Right lung (tissue), 5 donors: ENCODE measurements around the gene ZCCHC7. TPM values are rescaled to one million over a fixed set of nuclear protein-coding genes. Genes with fewer than 3 reads are reported as not detected.
"Not testable (repeated sequence)": the region's sequence is repeated elsewhere in the genome, so short reads cannot be mapped to it uniquely, and the experiment has no call there.

Source experiments
- DNase-seq, 2 donors: peaks; one replicate each; pipeline ENCODE4 v3.0.0-alpha.2; 2013
- polyA plus RNA-seq, 5 donors: library from polyadenylated mRNA; unstranded; fragments of 120-200 nt; gene quantifications; one replicate each; pipeline versions ENCODE4 v1.2.1 to v1.2.3, GENCODE V29; 2013; ENCODE audit warnings: inconsistent platforms in 1 of 5, low replicate concordance in 1 of 5; ENCODE audit not compliant: insufficient read length in 5 of 5, insufficient read depth in 1 of 5

Gene ZCCHC7
- polyA plus RNA-seq, 5 donors = 18.2 to 24.5 (median 24.3) TPM

- no peak for DNase-seq
These were observed 252.5 kb downstream of the ZCCHC7 start for GRCh38 chr9:37372839-37373238.

DNA sequence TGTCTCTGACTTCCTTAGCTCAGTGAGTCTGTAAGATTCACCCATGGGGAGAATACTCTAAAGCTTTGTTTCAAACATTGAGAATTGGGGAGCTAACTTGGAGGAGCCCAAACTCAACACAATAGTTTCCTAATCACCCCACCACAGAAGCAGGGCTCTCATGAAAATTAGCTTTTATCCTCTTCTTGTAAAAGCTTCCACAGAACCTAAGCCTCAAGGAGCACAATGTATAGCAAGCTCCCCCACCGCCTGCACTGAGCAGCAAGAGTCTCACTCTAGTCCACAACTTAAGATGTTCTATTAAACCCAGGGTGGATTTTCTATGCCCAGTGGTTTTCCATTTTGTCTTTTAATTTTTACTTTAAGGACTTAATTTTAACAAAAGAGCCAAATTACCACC, 253.2 kb downstream of the ZCCHC7 start:
- no peak for DNase-seq

- DNase-seq = no peak
These were observed 254.5 kb downstream of the ZCCHC7 start for GRCh38 chr9:37374892-37375291.

GRCh38 chr9:37377688-37378612, 257.6 kb downstream of the ZCCHC7 start:
- DNase-seq = no peak

GRCh38 chr9:37378613-37379004, 258.2 kb downstream of the ZCCHC7 start:
- DNase-seq = no peak

DNA sequence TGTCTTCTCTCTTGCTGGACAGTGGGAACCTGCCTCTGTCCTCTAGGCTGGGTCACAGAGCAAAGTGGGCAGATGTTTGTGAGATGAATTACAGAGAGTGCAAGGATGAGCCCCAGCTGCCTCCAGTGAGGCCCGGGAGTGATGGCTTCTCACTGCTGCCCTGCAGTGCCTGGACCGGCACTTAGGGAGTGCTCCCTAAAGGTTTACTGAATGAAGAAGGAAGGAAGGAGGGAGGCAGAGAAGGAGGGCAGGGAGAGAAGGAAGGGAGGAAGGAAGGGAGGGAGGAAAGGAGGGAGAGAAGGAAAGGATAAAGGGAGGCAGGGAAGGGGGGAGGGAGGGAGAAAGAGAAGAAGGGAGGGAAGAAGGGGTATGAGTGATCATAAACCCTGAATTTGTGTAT, 259.5 kb downstream of the ZCCHC7 start:
- no peak for DNase-seq

GRCh38 chr9:37380570-37380969, 260.2 kb downstream of the ZCCHC7 start:
- DNase-seq = no peak

DNA sequence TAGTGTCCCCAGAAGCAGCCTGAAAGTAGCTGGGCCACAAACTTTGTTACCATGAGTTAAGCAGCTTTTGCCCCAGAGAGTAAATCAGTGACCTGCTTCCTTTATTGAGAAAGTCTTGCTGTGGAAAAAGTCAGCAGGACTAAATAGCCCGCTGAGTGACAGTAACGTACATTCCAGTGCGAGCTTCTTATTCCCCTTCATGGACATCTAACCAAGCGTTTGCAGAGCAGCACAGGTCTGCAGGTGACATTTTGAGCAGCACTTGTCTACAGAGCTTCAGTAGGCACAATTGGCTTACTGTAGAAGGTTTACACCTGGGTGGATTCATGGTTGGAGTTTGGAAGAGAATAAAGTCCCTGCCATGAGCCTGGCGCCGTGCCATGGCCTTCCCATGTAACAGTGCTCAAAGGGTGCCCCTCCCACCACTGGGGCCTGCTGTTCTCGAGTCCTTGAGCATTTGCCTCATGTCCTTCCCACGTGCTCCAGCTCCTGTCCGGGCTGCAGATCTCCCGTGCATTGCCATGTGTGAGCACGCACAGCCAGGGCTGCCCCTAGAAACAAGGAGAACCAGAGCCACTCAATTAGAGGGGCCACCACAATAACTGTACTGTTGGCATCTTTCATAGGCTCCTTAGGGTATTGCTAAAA, 260.8 kb downstream of the ZCCHC7 start:
- no peak for DNase-seq

GRCh38 chr9:37382161-37382981, 262.0 kb downstream of the ZCCHC7 start:
- no peak for DNase-seq

DNA sequence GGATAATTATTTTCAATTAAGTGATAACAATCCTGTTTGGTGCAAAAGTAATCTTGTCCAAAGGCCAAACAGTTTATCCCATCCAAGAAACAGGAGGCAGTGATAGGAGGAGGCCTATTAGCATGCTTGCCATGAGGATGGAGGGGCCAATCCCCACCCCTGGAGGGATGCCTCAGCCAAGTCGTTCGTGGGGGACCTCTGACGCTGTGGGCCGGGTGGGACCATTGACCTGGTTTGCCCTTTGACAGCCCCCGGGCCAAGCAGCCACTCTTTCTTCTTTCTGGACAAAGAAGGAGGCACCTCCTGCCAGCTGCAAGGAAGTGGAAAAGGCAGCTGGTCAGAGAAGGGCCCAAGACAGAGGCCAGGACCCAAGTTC, 262.6 kb downstream of the ZCCHC7 start:
- no peak for DNase-seq

DNA sequence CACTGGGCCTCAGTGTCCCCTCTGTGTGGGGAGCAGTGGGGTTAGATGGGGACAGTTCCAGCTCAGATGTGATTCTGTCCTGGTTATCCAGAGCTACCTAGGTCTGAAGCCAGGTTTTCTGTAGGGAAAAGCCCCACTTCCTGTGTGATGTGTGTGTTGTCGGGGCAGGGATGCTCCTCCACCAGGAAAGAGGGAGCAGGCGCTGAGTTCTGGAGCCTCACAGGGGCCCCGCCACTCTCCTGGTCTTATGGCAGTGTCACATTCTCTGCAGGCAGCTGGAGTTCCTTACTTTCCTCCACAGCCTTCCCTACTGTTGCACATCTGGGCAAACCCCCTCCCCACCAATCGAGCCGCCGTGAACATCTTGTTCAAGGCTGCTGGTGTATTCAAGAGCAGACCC, 263.0 kb downstream of the ZCCHC7 start:
- no peak for DNase-seq

- DNase-seq = no peak
These were observed 263.7 kb downstream of the ZCCHC7 start for GRCh38 chr9:37383876-37384746.

GRCh38 chr9:37385286-37385685, 264.9 kb downstream of the ZCCHC7 start:
- DNase-seq = no peak

DNA sequence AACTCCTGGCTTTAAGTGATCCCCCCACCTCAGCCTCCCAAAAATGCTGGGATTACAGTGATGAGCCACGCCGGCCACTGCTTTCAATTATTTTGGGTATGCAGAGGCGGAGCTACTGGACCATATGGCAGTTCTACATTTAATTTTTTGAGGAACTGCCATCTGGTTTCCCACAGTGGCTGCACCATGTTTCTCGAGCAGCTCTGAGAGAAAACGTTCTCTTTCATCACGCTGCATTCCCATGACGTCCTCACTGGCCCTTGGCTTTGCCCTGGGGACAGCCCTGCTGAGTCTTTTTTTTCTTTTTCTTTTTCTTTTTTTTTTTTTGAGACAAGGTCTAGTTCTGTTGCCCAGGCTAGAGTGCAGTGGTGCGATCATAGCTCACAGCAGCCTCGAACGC, 266.6 kb downstream of the ZCCHC7 start:
- no peak for DNase-seq

DNA sequence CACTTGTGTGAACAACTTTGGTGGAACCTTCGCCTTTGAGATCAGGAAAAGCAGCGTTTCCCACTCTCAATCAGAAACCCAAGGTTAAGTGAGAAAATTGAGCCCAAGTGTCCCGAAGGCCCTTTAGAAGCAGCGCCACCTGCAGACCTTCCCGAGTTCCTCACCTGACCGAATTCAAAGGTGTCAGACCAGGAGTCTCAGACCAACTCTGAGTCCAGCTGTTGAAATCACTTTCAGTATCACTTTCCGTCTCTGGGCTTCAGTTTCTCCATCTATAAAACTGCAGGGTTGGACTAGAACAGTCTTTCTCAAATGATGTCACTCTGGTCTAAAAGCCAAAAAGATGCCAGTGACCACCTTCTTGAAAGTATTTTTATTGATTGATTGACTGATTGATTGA, 270.4 kb downstream of the ZCCHC7 start:
- no peak for DNase-seq

- DNase-seq = no peak
These were observed 271.9 kb downstream of the ZCCHC7 start for GRCh38 chr9:37392272-37392671.

DNA sequence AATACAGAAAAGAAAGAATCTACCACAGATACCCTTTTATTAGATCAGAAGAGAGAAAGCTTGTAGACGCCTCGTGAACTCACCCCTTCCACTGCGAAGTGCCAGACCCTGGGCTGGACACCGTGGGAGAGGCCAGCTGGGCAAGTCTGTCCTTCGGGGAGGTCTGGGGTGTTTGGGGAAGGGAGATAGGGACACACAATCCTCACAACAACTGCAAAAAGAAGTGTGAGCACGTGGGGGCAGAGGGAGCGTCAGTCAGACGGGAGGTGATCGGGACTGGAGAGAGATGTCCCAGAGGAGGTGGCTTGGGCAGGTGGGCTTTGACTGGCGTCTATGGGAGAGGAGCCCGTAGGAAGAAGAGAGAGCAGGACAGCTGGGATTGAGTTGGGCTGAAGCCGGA, 274.9 kb downstream of the ZCCHC7 start:
- DNase-seq = no peak

GRCh38 chr9:37395663-37396062, 275.3 kb downstream of the ZCCHC7 start:
- DNase-seq = no peak

- not testable (repeated sequence) for DNase-seq
These were observed 277.6 kb downstream of the ZCCHC7 start for GRCh38 chr9:37397948-37398347.

GRCh38 chr9:37398464-37399025, 278.2 kb downstream of the ZCCHC7 start:
- DNase-seq = no peak

DNA sequence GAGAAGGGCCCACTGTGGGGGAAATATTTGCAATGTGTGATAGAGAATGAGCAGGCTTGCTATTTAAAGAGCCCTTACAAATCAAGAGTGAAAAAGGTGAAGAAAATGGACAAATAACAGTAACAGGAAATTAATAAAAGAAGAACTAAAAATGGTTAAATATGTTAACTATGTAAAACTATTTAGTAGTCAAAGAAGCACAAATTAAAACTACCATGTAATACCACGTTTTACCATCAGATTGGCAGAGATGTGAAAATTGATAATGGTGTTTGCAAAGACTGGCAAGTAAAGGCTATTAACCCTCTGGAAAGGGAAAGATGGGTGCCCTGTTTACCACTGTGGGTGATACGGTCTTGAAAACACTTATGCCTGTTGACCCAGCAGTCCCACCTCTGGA, 279.0 kb downstream of the ZCCHC7 start:
- DNase-seq = no peak
